Coronary artery (tissue), 2 donors: ENCODE results near the gene TMEM222.

ENCODE experiments used
- DNase-seq: peaks from one replicate; pipeline ENCODE4 v3.0.0-alpha.2; 2017; ENCODE audit warnings: low spot score
- H3K27ac ChIP-seq, 2 donors: fragments of 200-600 bp; sonication (generic); one replicate each; pipeline ENCODE4 v1.5.1; 2016 to 2019
- H3K4me3 ChIP-seq: fragments of 200-600 bp; sonication (generic); 2 replicates; pipeline ENCODE4 v1.5.1; 2016; ENCODE audit warnings: mild to moderate bottlenecking, moderate library complexity
- TF ChIP-seq, protein P1 (sequence below): fragments of 200-600 bp; sonication (generic); IDR thresholded peaks from one replicate; pipeline ENCODE4 v1.5.1; 2019; ENCODE audit warnings: antibody characterized with exemption

TMEM222 gene

DNA sequence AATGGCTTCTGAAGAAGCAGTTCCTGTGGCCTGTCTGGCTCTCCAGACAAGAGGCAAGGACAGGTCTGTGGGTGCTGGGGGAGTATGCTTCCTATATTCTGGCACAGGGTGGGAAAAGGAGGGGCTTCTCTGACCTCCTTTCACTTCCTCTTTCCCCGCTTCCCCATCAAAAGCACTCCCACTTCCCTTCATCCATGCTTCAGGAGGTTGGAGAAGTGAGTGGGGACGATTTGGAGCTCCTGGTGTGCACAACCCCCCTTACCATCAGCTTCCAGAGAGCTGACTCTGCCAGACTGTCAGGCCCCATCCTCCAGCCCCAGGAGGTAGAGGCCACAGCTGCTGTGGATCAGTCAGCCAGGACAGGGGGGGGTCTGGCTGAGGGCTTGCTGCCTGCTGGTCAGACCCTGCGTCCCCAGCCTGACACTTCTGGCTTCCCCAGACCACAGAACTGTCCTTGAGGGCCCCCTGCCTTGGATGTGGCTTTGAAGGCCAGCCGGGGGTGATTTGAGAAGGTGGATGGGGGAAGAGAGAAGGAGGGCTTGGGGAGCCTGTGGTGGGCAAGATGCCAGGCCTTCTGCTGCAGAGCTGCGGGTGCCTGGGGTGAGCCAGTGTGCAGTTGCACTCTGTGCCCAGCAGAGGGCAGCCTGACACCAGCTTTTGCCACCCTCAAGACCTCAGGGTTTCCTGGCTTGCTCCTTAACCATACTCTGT lies 21.5 kb upstream of the TMEM222 start:
- Histone ChIP-seq H3K27ac (peak overlapping the region in 1 of 2 donors; percentile 81), H3K4me3 (no peak overlapping the region)
- TF ChIP-seq, protein P1, sequence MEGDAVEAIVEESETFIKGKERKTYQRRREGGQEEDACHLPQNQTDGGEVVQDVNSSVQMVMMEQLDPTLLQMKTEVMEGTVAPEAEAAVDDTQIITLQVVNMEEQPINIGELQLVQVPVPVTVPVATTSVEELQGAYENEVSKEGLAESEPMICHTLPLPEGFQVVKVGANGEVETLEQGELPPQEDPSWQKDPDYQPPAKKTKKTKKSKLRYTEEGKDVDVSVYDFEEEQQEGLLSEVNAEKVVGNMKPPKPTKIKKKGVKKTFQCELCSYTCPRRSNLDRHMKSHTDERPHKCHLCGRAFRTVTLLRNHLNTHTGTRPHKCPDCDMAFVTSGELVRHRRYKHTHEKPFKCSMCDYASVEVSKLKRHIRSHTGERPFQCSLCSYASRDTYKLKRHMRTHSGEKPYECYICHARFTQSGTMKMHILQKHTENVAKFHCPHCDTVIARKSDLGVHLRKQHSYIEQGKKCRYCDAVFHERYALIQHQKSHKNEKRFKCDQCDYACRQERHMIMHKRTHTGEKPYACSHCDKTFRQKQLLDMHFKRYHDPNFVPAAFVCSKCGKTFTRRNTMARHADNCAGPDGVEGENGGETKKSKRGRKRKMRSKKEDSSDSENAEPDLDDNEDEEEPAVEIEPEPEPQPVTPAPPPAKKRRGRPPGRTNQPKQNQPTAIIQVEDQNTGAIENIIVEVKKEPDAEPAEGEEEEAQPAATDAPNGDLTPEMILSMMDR, result peak; percentile 99
- peak; percentile 85 for DNase-seq

DNA sequence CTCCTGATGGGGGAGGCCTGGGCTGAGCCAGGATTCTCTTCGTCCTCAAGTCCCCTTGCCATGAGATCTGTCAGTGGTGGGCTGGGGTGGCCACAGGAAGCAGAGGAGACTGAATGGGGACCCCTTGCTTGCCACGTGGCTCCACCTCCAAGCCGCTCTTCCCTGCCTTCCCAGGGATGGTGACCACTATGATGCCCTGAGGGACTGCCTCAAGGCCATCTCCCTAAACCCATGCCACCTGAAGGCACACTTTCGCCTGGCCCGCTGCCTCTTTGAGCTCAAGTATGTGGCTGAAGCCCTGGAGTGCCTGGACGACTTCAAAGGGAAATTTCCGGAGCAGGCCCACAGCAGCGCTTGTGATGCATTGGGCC lies 20.9 kb upstream of the TMEM222 start:
- DNase-seq, result no peak
- TF ChIP-seq, protein P1, result no peak
- Histone ChIP-seq H3K4me3 (no peak overlapping the region), H3K27ac (peak overlapping the region in 1 of 2 donors; percentile 81)

DNA sequence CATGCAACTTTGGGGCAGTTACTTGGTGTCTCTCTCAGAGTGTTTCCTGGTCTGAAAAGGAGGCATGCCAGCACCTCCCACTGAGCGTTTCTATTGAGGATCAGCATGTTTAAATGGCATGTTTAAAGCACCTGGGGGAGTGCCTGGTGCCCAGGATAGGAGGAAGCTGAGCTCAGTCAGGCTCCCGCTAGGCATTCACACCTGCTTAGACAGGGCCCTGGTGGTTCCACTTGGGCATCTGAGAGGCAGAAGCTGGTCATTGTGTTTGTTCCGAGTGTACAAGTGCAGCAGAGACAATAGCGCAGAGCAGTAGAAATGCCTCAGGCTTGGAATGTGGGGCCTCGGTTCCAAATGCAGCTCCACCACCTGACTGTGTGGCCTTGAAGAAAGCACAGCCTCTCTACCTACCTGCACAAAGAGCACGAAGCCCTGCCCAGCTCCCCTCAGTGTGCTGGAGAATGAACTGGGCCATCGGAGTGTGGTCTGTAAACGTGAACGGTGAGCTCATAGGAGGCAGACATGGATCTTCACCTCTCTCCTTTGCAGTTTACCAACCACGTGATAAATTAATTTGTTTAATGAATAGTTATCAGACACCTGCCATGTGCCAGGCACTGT lies 20.3 kb upstream of the TMEM222 start:
- no peak for DNase-seq
- TF ChIP-seq, protein P1, result no peak
- no peak overlapping the region for H3K4me3 ChIP-seq
- H3K27ac ChIP-seq, result no peak overlapping the region

DNA sequence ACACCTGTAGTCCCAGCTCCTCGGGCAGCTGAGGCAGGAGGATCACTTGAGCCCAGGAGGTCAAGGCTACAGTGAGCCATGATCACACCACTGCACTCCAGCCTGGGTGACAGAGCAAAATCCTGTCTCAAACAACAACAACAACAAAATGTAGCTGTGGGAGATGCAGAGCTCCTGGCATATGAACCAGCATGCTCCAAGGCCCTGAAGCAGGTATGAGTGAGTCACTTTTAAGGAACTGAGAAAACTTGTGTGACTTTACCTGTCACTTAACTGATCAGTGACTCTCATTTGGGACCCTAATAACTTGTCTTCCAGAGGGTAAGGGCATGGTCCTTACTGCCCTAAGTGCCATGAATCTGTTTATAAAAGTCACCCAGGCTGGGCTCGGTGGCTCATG lies 19.4 kb upstream of the TMEM222 start:
- TF ChIP-seq, protein P1, result no peak
- DNase-seq, result no peak
- Histone ChIP-seq H3K4me3 (no peak overlapping the region), H3K27ac (no peak overlapping the region)

DNA sequence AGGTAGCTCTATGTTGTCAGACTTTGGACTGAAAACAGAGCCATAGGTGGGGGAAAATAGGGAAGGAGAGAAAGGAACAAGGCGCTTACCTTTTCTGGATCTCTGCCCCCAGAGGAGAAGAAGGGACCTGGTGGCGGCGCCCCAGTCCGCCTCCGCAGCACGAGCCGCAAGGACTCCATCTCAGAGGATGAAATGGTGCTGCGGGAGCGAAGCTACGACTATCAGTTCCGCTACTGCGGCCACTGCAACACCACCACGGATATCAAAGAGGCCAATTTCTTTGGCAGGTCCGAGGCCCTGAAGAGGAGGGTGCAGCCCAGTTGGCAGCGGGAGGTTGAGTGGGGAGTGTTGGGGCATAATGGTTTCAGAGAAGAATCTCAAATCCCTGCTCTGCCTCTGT lies 18.5 kb upstream of the TMEM222 start:
- no peak overlapping the region for H3K4me3 ChIP-seq
- no peak overlapping the region for H3K27ac ChIP-seq
- TF ChIP-seq, protein P1, result no peak
- no peak for DNase-seq

DNA sequence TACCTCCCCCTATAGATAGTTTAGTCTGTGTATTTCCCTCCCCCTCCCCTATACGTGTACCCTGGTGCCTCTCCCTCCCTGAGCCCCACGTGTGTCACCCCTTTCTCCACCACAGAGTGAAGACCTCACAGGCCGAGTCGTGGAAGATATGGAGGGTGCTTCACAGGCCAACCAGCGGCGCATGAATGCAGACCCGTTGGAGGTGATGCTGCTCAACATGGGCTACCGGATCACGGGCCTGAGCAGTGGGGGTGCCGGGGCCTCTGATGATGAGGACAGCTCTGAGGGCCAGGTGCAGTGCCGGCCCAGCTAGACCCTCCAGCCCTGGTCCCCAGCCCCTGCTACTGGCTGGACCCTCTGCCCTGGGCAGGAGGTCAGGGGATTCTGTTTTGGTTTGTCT lies 15.9 kb upstream of the TMEM222 start:
- no peak for DNase-seq
- no peak overlapping the region for H3K4me3 ChIP-seq
- TF ChIP-seq, protein P1, result no peak
- no peak overlapping the region for H3K27ac ChIP-seq
